ENCODE results near the gene INPP5A. TPM values are rescaled to one million over a fixed set of nuclear protein-coding genes. Genes with fewer than 3 reads are reported as not detected.

INPP5A gene
- total and polyA plus RNA-seq, 9 of the 15 experiments (the other 6 are each of a cell fraction or from before 2014, with no cell fraction given): 0.66 to 11.6 (median 7.7) TPM

GRCh38 chr10:132562916-132563456 is 25.4 kb downstream of the INPP5A start:
- in situ Hi-C loops (cut with MboI): no loop called here
- H3K4me3 ChIP-seq: no peak overlapping the region
- no peaks in the 10 kb centered on the region for H3K9me1 ChIP-seq (ENCODE audit: control insufficient read depth, insufficient read depth, low read length)
- H3K27me3 ChIP-seq (ENCODE audit: control insufficient read depth in 2 of 2, insufficient read depth in 2 of 2, low read length in 2 of 2): no peaks in the 10 kb centered on the region
- CTCF ChIA-PET (ENCODE audit: low intra/inter-chr PET ratio): no interaction called here
- peaks cover 24% of the 10 kb centered on the region for H3K79me2 ChIP-seq (ENCODE audit: control insufficient read depth, insufficient read depth, low read length)
- no peak for DNase-seq (ENCODE audit: extremely low read depth in 1 of 4, low spot score in 3 of 4)
- WGBS (ENCODE audit: insufficient coverage, low coverage, missing lambda C conversion rate): 60% methylated on average over 10 of the region's 14 CpGs
- H3K9ac ChIP-seq (ENCODE audit: insufficient read depth in 1 of 2, low read depth in 2 of 2, low read length in 2 of 2): no peak overlapping the region; a peak in 1 of 4 replicates
- H3K4me2 ChIP-seq (ENCODE audit: insufficient read depth, low read length): no peak overlapping the region
- no peaks in the 10 kb centered on the region for H4K20me1 ChIP-seq (replicated peaks; ENCODE audit: control insufficient read depth, insufficient read depth, low read length)
- no TSS peak for BruUV-seq (replicated peaks)
- FAIRE-seq: no peak
- no peak for TF ChIP-seq POU5F1 (IDR thresholded peaks at IDR 0.05; ENCODE audit: borderline replicate concordance, low read depth, low read length, partially characterized antibody)
- no peak for TF ChIP-seq OTX1 (CRISPR knock-in tag; IDR thresholded peaks at IDR 0.05)
- TF ChIP-seq BCLAF1 (IDR thresholded peaks at IDR 0.05; ENCODE audit: borderline replicate concordance in 1 of 2, control insufficient read depth in 1 of 2, low read depth in 2 of 2, low read length in 1 of 2): no peak
- TF ChIP-seq ARID1B (IDR thresholded peaks at IDR 0.05): no peak
- no peak for TF ChIP-seq ELK1 (CRISPR knock-in tag; IDR thresholded peaks at IDR 0.05)
- TF ChIP-seq CEBPG (CRISPR knock-in tag; IDR thresholded peaks at IDR 0.05): no peak
- no peak for TF ChIP-seq CEBPG (tag; conservative IDR thresholded peaks at IDR 0.05 in 1 of 2, IDR thresholded peaks at IDR 0.05 in 1 of 2)
- no peak for TF ChIP-seq RBM25 (IDR thresholded peaks at IDR 0.05; ENCODE audit: low read depth, low read length, severe bottlenecking)
- no peak for TF ChIP-seq NKRF (IDR thresholded peaks at IDR 0.05; ENCODE audit: borderline replicate concordance)
- no peak for TF ChIP-seq MAZ (CRISPR knock-in tag; conservative IDR thresholded peaks at IDR 0.05 in 1 of 2, IDR thresholded peaks at IDR 0.05 in 1 of 2)
- no peak for TF ChIP-seq STAT5B (CRISPR knock-in tag; IDR thresholded peaks at IDR 0.05)
- TF ChIP-seq CLOCK (CRISPR knock-in tag; IDR thresholded peaks at IDR 0.05; ENCODE audit: borderline replicate concordance): no peak
- no peak overlapping the region for H3K27ac ChIP-seq (ENCODE audit: extremely low read depth, low read depth, low read length)
- ATAC-seq: no peak
- peaks cover 13 to 26% of the 10 kb centered on the region in 2 experiments; a peak in 4 of 5 replicates for H3K4me1 ChIP-seq (replicated peaks in 1 of 2; ENCODE audit: control insufficient read depth in 2 of 2, insufficient read depth in 2 of 2, low read length in 2 of 2)
- POLR2A ChIA-PET: no interaction called here
- H3K36me3 ChIP-seq (ENCODE audit: control insufficient read depth, insufficient read depth, low read length): no peaks in the 10 kb centered on the region
- no peak overlapping the region for H2AFZ ChIP-seq (ENCODE audit: low read depth, low read length)
- H3K9me3 ChIP-seq (replicated peaks; ENCODE audit: control insufficient read depth, insufficient read depth, low read depth, low read length): no peaks in the 10 kb centered on the region
- intact Hi-C loops (cut with micrococcal nuclease): no loop called here

All from K562 (cell line).